ENCODE data around the gene ADAMTS6. TPM values are rescaled to one million over a fixed set of nuclear protein-coding genes. Genes with fewer than 3 reads are reported as not detected.

ADAMTS6 gene
- total RNA-seq, 2 donors from 2014 or later, result 2.0 to 3.8 TPM

DNA sequence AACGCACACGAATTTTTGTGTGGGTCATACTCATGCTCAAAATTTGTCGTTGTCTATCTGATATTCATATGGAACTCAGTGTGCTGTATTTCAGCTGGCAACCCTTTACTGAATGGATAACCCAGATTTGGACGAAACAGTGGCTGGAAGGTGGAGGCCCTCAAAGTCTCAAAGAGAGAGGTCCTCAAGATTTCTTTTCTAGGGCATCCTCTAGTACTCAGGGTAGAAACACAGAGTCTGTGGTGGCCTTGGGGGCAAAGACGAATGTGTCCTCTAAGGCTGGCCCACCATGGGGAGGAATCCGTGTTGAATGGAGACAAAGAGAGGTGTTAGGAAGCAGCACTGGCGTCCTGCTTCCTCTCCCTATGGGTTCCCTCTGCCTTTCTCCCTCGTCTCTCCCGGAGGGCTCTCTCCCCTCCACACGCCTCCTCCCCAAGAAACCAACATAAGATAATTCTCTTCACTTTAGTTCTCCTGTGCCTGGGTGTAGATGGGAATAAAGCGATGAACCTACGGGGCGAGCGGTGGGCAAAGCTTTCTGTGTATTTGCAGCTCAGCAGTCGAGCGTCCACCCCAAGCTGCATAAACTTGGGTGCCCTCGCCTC is 379.2 kb downstream of the ADAMTS6 start:
- DNase-seq (ENCODE audit: low spot score in 2 of 2), result no peak
- H3K9me3 Mint-ChIP-seq, result no peaks in the 10 kb centered on the region

DNA sequence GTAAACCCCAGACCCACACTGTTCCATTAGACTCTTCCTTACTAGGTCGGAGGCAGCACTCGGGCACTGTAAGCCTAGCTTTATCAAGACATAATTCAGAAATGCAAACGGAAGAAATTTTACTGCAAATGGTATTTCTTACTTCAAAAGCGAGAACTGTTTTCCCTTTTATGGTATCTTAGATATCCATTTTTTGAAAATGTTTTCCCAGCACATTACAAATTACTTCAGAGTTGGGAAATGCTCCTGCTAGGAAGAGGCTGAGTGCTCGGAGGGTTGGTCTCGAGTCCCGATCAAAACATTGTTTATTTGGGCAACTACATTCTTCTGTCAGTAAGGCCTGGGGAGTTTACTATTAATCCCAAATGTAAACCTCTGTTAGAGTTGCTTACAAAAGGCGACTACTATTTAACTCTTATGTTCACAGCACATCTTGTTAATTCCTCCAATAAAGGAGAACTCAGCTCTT is 380.1 kb downstream of the ADAMTS6 start:
- DNase-seq (ENCODE audit: low spot score in 2 of 2) (no peak), ATAC-seq (no peak)
- H3K27ac Mint-ChIP-seq, result no peak overlapping the region
- H3K36me3 Mint-ChIP-seq, result no peaks in the 10 kb centered on the region
- H3K9me3 Mint-ChIP-seq, result no peaks in the 10 kb centered on the region

More for the DNA sequence above, 379.2 kb downstream of the ADAMTS6 start:
- H3K27ac Mint-ChIP-seq, result peak overlapping the region in 1 of 2 donors; percentile 76
- H3K36me3 Mint-ChIP-seq, result no peaks in the 10 kb centered on the region
- ATAC-seq, result peak in 1 of 2 donors; percentile 10

GRCh38 chr5:65100911-65101631 is 380.6 kb downstream of the ADAMTS6 start:
- Mint-ChIP-seq H3K9me3 (no peaks in the 10 kb centered on the region), H3K27ac (no peak overlapping the region), H3K36me3 (no peaks in the 10 kb centered on the region)
- DNase-seq (ENCODE audit: low spot score in 2 of 2) (peak in 1 of 2 donors; percentile 37), ATAC-seq (no peak)

Other genes starting within 250 kb of the ADAMTS6 start
- gene CENPK, start 81.2 kb upstream of the ADAMTS6 start, total RNA-seq, result 10 to 100 TPM; 78.3 to 89.8 TPM
- gene PPWD1, start 81.4 kb upstream of the ADAMTS6 start, total RNA-seq, result 10 to 100 TPM; 45.7 to 71.1 TPM
- 10 to 100 TPM in 1 of 2 donors, 1 to 10 TPM in 1; 4.9 to 11.0 TPM for gene TRIM23, start 142.4 kb upstream of the ADAMTS6 start, total RNA-seq
- gene SHLD3, start 143.1 kb upstream of the ADAMTS6 start, total RNA-seq, result 1 to 10 TPM; 1.9 to 5.0 TPM
- 10 to 100 TPM; 17.8 to 39.8 TPM for gene TRAPPC13, start 143.1 kb upstream of the ADAMTS6 start, total RNA-seq
- 10 to 100 TPM; 19.1 to 23.4 TPM for gene SGTB, start 240.2 kb upstream of the ADAMTS6 start, total RNA-seq
- 10 to 100 TPM; 12.7 to 27.8 TPM for gene NLN, start 240.3 kb upstream of the ADAMTS6 start, total RNA-seq